GM06990 (cell line): ENCODE measurements around the gene OTOS.

ENCODE experiments used
- DNase-seq: peaks from one replicate; pipeline ENCODE4 v3.0.0-alpha.2; 2011; ENCODE audit not compliant: insufficient read length; ENCODE audit errors: extremely low read depth
- H3K27me3 ChIP-seq: replicated peaks from 2 replicates; pipeline ENCODE4 v1.6.0; 2011; ENCODE audit warnings: low read length; ENCODE audit not compliant: control insufficient read depth, insufficient read depth
- H3K36me3 ChIP-seq: 2 replicates; pipeline ENCODE4 v1.5.1; 2011; ENCODE audit warnings: low read length; ENCODE audit not compliant: control insufficient read depth, insufficient read depth
- H3K4me3 ChIP-seq: replicated peaks from 2 replicates; pipeline ENCODE4 v1.5.1; 2011; ENCODE audit warnings: low read depth, mild to moderate bottlenecking, control low read depth, low read length
- CTCF ChIP-seq: IDR thresholded peaks from 2 replicates; pipeline ENCODE4 v1.5.1; 2011; ENCODE audit warnings: low read length, control low read depth, mild to moderate bottlenecking, inconsistent platforms; ENCODE audit not compliant: insufficient read depth, poor library complexity, severe bottlenecking

The OTOS gene

GRCh38 chr2:240147911-240148587 lies 7.6 kb upstream of the OTOS start:
- TF ChIP-seq CTCF = no peak

GRCh38 chr2:240147382-240147781 lies 6.9 kb upstream of the OTOS start:
- Histone ChIP-seq H3K4me3 (no peak overlapping the region), H3K36me3 (no peaks in the 10 kb centered on the region), H3K27me3 (no peaks in the 10 kb centered on the region)
- TF ChIP-seq CTCF = no peak
- no peak for DNase-seq

More at GRCh38 chr2:240147911-240148587, 7.6 kb upstream of the OTOS start:
- no peak overlapping the region for H3K4me3 ChIP-seq
- H3K27me3 ChIP-seq = no peaks in the 10 kb centered on the region
- DNase-seq = no peak
- no peaks in the 10 kb centered on the region for H3K36me3 ChIP-seq

GRCh38 chr2:240146627-240147278 lies 6.3 kb upstream of the OTOS start:
- Histone ChIP-seq H3K4me3 (no peak overlapping the region), H3K36me3 (no peaks in the 10 kb centered on the region), H3K27me3 (no peaks in the 10 kb centered on the region)
- no peak for TF ChIP-seq CTCF
- no peak for DNase-seq

GRCh38 chr2:240146141-240146561 lies 5.7 kb upstream of the OTOS start:
- Histone ChIP-seq H3K4me3 (no peak overlapping the region), H3K36me3 (no peaks in the 10 kb centered on the region), H3K27me3 (no peaks in the 10 kb centered on the region)
- TF ChIP-seq CTCF = no peak
- DNase-seq = no peak

GRCh38 chr2:240145461-240145860 lies 5.0 kb upstream of the OTOS start:
- Histone ChIP-seq H3K36me3 (no peaks in the 10 kb centered on the region), H3K4me3 (no peak overlapping the region), H3K27me3 (no peaks in the 10 kb centered on the region)
- TF ChIP-seq CTCF = no peak
- DNase-seq = no peak
